Keratinocyte (primary cell): Measurements from ENCODE around the gene BCAS1. TPM values are rescaled to one million over a fixed set of nuclear protein-coding genes. Genes with fewer than 3 reads are reported as not detected.

ENCODE experiments used
- DNase-seq: peaks from one replicate; pipeline ENCODE4 v3.0.0-alpha.2; 2011; ENCODE audit warnings: low read depth, missing footprints, low spot score
- FAIRE-seq: peaks from 2 replicates; lab custom pipeline; 2011; peaks lifted over from hg19 to GRCh38; lab: Jason Lieb, UNC
- H2AFZ ChIP-seq: 2 replicates; pipeline ENCODE4 v1.6.0; 2012; ENCODE audit warnings: low read length, control low read depth, inconsistent platforms; ENCODE audit not compliant: control insufficient read depth
- H3K27ac ChIP-seq: 2 replicates; pipeline ENCODE4 v1.5.1; 2011; ENCODE audit warnings: low read length; ENCODE audit not compliant: control insufficient read depth, insufficient read depth
- H3K27me3 ChIP-seq: 3 replicates; pipeline ENCODE4 v1.6.0; 2011; ENCODE audit warnings: low read length; ENCODE audit not compliant: control insufficient read depth, insufficient read depth; ENCODE audit errors: extremely low read depth
- H3K36me3 ChIP-seq, 2 experiments: 2 replicates in 1 of 2; 3 replicates in 1 of 2; pipeline ENCODE4 v1.5.1; 2011; ENCODE audit warnings: low read length in 2 of 2, mild to moderate bottlenecking in 1 of 2; ENCODE audit not compliant: control insufficient read depth in 2 of 2, insufficient read depth in 2 of 2; ENCODE audit errors: extremely low read depth in 1 of 2
- H3K4me1 ChIP-seq: 3 replicates; pipeline ENCODE4 v1.5.1; 2011; ENCODE audit warnings: low read length; ENCODE audit not compliant: control insufficient read depth, insufficient read depth; ENCODE audit errors: extremely low read depth
- H3K4me2 ChIP-seq: 3 replicates; pipeline ENCODE4 v1.6.0; 2011; ENCODE audit warnings: low read depth, low read length; ENCODE audit not compliant: control insufficient read depth, insufficient read depth; ENCODE audit errors: extremely low read depth
- H3K4me3 ChIP-seq, 3 experiments: fragments of 200-600 bp in 1 of 3; sonication (generic) in 1 of 3; 2 replicates in 2 of 3; 3 replicates in 1 of 3; pipeline ENCODE4 v1.5.1; 2011 to 2016; ENCODE audit warnings: low read length in 3 of 3, mild to moderate bottlenecking in 3 of 3, control low read depth in 2 of 3, inconsistent platforms in 1 of 3, low read depth in 1 of 3, mixed read lengths in 1 of 3, mixed run types in 1 of 3, moderate library complexity in 1 of 3; ENCODE audit not compliant: control insufficient read depth in 2 of 3, insufficient read depth in 2 of 3; ENCODE audit errors: extremely low read depth in 1 of 3
- H3K79me2 ChIP-seq: 2 replicates; pipeline ENCODE4 v1.6.0; 2012; ENCODE audit warnings: low read length; ENCODE audit not compliant: control insufficient read depth, insufficient read depth
- H3K9ac ChIP-seq: 3 replicates; pipeline ENCODE4 v1.6.0; 2011; ENCODE audit warnings: low read length; ENCODE audit not compliant: control insufficient read depth, insufficient read depth; ENCODE audit errors: extremely low read depth
- H3K9me1 ChIP-seq: 3 replicates; pipeline ENCODE4 v1.6.0; 2011; ENCODE audit warnings: low read length; ENCODE audit not compliant: control insufficient read depth, insufficient read depth; ENCODE audit errors: extremely low read depth
- H3K9me3 ChIP-seq: 2 replicates; pipeline ENCODE4 v1.5.1; 2012; ENCODE audit warnings: low read depth, low read length; ENCODE audit not compliant: control insufficient read depth
- H4K20me1 ChIP-seq: 3 replicates; pipeline ENCODE4 v1.6.0; 2011; ENCODE audit warnings: low read length; ENCODE audit not compliant: control insufficient read depth, insufficient read depth; ENCODE audit errors: extremely low read depth
- CTCF ChIP-seq, 3 experiments: IDR thresholded peaks in 1 of 3; conservative IDR thresholded peaks in 1 of 3; optimal IDR thresholded peaks in 1 of 3; 2 replicates in 2 of 3; 3 replicates in 1 of 3; pipeline versions ENCODE3 to v1.5.1; 2011; ENCODE audit warnings: low read length in 3 of 3, mild to moderate bottlenecking in 3 of 3, moderate library complexity in 2 of 3, control low read depth in 1 of 3, inconsistent platforms in 1 of 3; ENCODE audit not compliant: insufficient read depth in 2 of 3; ENCODE audit errors: extremely low read depth in 1 of 3
- EZH2 ChIP-seq: IDR thresholded peaks from one replicate; pipeline ENCODE4 v1.6.1; 2012; ENCODE audit warnings: inconsistent platforms, mild to moderate bottlenecking, low read length, moderate library complexity
- dilution Hi-C: fragments of 300-500 bp; cut with MboI; formaldehyde crosslinking; loops from one replicate; pipeline ENCODE4 v1.7.0; 2020; ENCODE audit warnings: low sequenced_read_pairs; ENCODE audit not compliant: extremely low pct_ligation_motif_present
- polyA plus RNA-seq, 5 experiments: library from polyadenylated mRNA; depleted of rRNA in 3 of 5; stranded (reverse) in 3 of 5; stranded (forward) in 1 of 5; unstranded in 1 of 5; fragments of >200 nt; gene quantifications; 1 replicate in 1 of 5; 2 replicates in 3 of 5; 3 replicates in 1 of 5; pipeline versions ENCODE4 v1.2.1 to v1.2.3, GENCODE V29; 2011 to 2012; ENCODE audit warnings: missing spikeins in 2 of 5, low read depth in 1 of 5, low replicate concordance in 1 of 5

BCAS1 gene
- polyA plus RNA-seq, 1 donor (not counting 4 experiments of a cell fraction or from before 2014, with no cell fraction given): not detected

- DNase-seq (no peak), FAIRE-seq (no peak)
- H3K4me3 ChIP-seq: no peak overlapping the region
- no peak overlapping the region for H3K27ac ChIP-seq
- no peak overlapping the region for H2AFZ ChIP-seq
- dilution Hi-C loops: no loop called here
- no peaks in the 10 kb centered on the region for H3K79me2 ChIP-seq
- H3K4me1 ChIP-seq: no peaks in the 10 kb centered on the region
- H3K4me2 ChIP-seq: no peak overlapping the region
- no peaks in the 10 kb centered on the region for H3K27me3 ChIP-seq
- TF ChIP-seq CTCF (optimal IDR thresholded peaks at IDR 0.05 in 1 of 3, IDR thresholded peaks at IDR 0.05 in 1 of 3, conservative IDR thresholded peaks at IDR 0.05 in 1 of 3; ENCODE audit: extremely low read depth in 1 of 3, insufficient read depth in 2 of 3, low read length in 3 of 3): no peak
- TF ChIP-seq EZH2: no peak
- no peaks in the 10 kb centered on the region for H3K9me1 ChIP-seq
- no peaks in the 10 kb centered on the region for H4K20me1 ChIP-seq
- H3K9me3 ChIP-seq: no peaks in the 10 kb centered on the region
- no peak overlapping the region for H3K9ac ChIP-seq
- no peaks in the 10 kb centered on the region for H3K36me3 ChIP-seq
Measured at GRCh38 chr20:54085910-54086309, 15.5 kb upstream of the BCAS1 start.

GRCh38 chr20:54085425-54085824, 15.0 kb upstream of the BCAS1 start:
- no peaks in the 10 kb centered on the region for H3K79me2 ChIP-seq
- no peak overlapping the region for H3K4me2 ChIP-seq
- no peaks in the 10 kb centered on the region for H3K27me3 ChIP-seq
- no peak overlapping the region for H3K9ac ChIP-seq
- no peaks in the 10 kb centered on the region for H4K20me1 ChIP-seq
- TF ChIP-seq EZH2: no peak
- TF ChIP-seq CTCF (optimal IDR thresholded peaks at IDR 0.05 in 1 of 3, IDR thresholded peaks at IDR 0.05 in 1 of 3, conservative IDR thresholded peaks at IDR 0.05 in 1 of 3; ENCODE audit: extremely low read depth in 1 of 3, insufficient read depth in 2 of 3, low read length in 3 of 3): no peak
- H3K4me1 ChIP-seq: no peaks in the 10 kb centered on the region
- no peaks in the 10 kb centered on the region for H3K9me3 ChIP-seq
- H3K9me1 ChIP-seq: no peaks in the 10 kb centered on the region
- H3K36me3 ChIP-seq: no peaks in the 10 kb centered on the region
- FAIRE-seq (no peak), DNase-seq (no peak)
- H2AFZ ChIP-seq: no peak overlapping the region
- H3K27ac ChIP-seq: no peak overlapping the region
- H3K4me3 ChIP-seq: no peak overlapping the region
- dilution Hi-C loops: no loop called here
